ENCODE data around the gene IMMP2L.

IMMP2L gene

GRCh38 chr7:111390000-111390399 lies 172.3 kb downstream of the IMMP2L start:
- TF ChIP-seq ZNF274 (IDR thresholded peaks at IDR 0.05; ENCODE audit: low read depth, low read length) = no peak
- H3K4me3 ChIP-seq (ENCODE audit: low read length) = no peak overlapping the region

DNA sequence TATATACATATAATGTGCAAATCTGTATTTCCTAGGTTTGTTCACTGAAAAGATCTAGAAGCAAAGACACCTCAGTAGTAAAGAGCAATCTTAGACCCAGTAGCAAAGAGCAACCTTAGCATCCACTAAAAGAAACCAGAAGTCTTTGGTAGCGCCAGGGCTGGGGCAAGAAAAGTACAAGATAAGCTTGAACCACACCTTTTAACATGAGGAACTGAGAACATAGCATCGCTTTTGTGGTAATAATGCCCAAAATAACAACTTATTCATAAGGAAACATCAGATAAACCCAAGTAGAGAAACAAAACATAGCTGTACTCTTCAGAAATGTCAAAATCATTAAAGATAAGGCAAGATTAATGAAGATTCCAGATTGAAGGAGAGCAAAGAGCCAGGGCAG lies 173.4 kb downstream of the IMMP2L start:
- no peak overlapping the region for H3K4me3 ChIP-seq (ENCODE audit: low read length)
- TF ChIP-seq ZNF274 (IDR thresholded peaks at IDR 0.05; ENCODE audit: low read depth, low read length) = no peak

- H3K4me3 ChIP-seq (ENCODE audit: low read length) = no peak overlapping the region
- no peak for TF ChIP-seq ZNF274 (IDR thresholded peaks at IDR 0.05; ENCODE audit: low read depth, low read length)
Observed at GRCh38 chr7:111388016-111388415, 174.3 kb downstream of the IMMP2L start.

GRCh38 chr7:111384065-111384891 lies 178.0 kb downstream of the IMMP2L start:
- H3K4me3 ChIP-seq (ENCODE audit: low read length) = no peak overlapping the region
- TF ChIP-seq ZNF274 (IDR thresholded peaks at IDR 0.05; ENCODE audit: low read depth, low read length) = no peak

DNA sequence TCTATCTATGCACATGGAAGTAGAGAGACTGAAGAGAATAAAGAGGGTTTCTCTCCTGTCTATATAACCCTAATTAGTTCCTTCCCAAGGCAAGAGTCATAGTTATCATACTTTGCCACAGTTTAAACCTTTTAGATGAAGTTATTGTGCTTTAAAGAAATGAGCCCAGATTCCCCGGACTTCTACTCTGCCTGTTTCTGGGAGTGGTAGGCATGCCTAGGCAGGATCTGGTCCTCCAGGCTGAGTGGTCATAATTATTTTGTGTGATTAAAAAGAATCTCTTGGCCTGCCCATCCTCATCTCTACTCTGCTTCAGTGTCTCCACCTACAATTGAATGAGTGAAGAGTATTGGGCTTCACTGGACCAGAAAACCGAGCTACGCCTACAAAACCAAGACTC lies 179.2 kb downstream of the IMMP2L start:
- no peak for TF ChIP-seq ZNF274 (IDR thresholded peaks at IDR 0.05; ENCODE audit: low read depth, low read length)

GRCh38 chr7:111381590-111381989 lies 180.7 kb downstream of the IMMP2L start:
- TF ChIP-seq ZNF274 (IDR thresholded peaks at IDR 0.05; ENCODE audit: low read depth, low read length) = no peak
- no peak overlapping the region for H3K4me3 ChIP-seq (ENCODE audit: low read length)

More for the DNA sequence above, 179.2 kb downstream of the IMMP2L start:
- no peak overlapping the region for H3K4me3 ChIP-seq (ENCODE audit: low read length)

DNA sequence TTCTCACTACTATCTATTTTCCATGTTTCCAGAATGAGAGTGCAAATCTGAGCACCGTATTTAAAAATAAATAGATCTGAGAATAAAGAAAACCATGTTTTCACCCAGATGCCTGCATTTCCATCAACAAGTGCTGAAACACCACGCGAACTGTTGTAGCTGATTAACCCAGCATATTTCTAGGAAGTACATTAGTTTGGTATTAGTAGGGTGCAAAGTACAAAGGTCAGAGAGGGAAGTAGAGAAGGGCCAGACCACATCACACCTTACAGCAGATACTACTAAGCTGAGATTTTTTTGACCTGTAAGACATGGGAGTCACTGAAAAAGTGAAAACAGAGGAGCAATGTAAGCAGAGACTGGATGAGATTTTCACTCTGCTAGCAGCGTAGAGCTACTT lies 181.3 kb downstream of the IMMP2L start:
- no peak overlapping the region for H3K4me3 ChIP-seq (ENCODE audit: low read length)
- TF ChIP-seq ZNF274 (IDR thresholded peaks at IDR 0.05; ENCODE audit: low read depth, low read length) = no peak

DNA sequence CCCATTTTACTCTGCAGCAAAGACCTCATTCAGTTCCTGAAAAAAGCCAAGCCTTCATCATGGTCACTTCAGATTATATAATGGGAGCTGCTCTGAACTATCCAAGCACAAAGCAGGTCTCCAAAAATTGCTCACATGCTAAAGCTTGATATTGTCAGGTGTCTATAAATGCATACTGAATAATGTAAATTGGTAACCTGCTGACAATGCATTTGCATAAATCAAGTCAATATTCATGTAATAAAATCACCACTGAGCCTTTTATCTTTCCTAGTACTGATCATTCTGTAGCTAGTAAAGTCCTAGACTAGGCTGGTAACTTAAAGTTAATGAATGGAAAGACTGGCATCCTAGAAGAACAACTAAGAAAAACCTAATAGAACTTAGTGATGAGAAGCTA lies 188.3 kb downstream of the IMMP2L start:
- H3K4me3 ChIP-seq (ENCODE audit: low read length) = no peak overlapping the region
- no peak for TF ChIP-seq ZNF274 (IDR thresholded peaks at IDR 0.05; ENCODE audit: low read depth, low read length)

DNA sequence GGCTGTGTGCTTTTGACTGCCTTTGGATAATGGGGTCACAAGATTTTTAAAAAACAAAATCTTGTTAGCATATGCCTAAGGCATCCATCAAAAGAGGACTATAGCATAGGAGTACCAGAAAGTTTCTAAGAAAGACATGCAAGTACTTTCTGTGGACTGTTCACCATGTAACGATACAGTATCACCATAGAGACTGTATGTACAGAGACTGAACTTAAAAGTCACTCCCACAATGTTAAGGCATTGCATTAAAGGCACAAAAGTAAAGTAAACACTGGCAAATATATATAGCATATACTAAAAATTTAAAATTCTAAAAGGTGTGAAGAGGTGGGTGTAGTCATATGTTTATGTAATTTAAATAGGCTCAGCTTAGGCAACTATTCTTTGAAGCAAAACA lies 190.9 kb downstream of the IMMP2L start:
- H3K4me3 ChIP-seq (ENCODE audit: low read length) = no peak overlapping the region
- TF ChIP-seq ZNF274 (IDR thresholded peaks at IDR 0.05; ENCODE audit: low read depth, low read length) = no peak

DNA sequence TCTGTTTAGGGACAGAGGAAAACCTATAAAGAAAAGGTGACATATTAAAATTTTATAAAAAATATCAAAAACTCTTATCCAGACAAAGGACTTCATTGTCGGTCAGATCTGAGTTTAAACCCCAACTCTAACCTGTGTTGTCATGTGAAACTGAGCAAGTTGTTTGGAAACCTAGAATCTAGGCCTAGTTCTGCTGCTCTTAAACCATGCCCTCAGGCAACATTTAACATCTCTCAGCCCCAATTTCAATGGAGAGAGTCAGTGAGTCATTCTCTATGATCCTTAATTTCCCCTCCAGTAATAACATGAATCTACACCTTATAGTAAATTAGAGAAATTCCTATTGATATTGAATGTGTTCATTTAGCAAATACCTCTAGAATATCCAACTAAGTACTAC lies 192.3 kb downstream of the IMMP2L start:
- no peak overlapping the region for H3K4me3 ChIP-seq (ENCODE audit: low read length)
- TF ChIP-seq ZNF274 (IDR thresholded peaks at IDR 0.05; ENCODE audit: low read depth, low read length) = no peak

GRCh38 chr7:111368381-111369065 lies 193.8 kb downstream of the IMMP2L start:
- H3K4me3 ChIP-seq (ENCODE audit: low read length) = no peak overlapping the region
- TF ChIP-seq ZNF274 (IDR thresholded peaks at IDR 0.05; ENCODE audit: low read depth, low read length) = no peak

DNA sequence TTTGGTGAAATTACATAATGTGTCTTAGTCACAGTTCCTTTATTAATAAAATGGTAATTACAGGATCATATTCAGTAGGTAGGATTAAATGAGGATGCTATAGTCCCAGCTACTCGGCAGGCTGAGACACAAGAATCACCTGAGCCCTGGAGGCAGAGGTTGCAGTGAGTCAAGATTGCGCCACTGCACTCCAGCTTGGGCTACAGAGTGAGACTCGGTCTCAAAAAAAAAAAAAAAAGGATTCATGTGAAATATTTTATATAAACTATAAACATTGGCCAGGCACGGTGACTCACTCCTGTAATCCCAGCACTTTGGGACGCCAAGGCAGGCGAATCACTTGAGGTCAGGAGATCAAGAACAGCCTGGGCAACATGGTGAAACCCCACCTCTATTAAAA lies 197.9 kb downstream of the IMMP2L start:
- no peak overlapping the region for H3K4me3 ChIP-seq (ENCODE audit: low read length)
- no peak for TF ChIP-seq ZNF274 (IDR thresholded peaks at IDR 0.05; ENCODE audit: low read depth, low read length)

- no peak overlapping the region for H3K4me3 ChIP-seq (ENCODE audit: low read length)
- TF ChIP-seq ZNF274 (IDR thresholded peaks at IDR 0.05; ENCODE audit: low read depth, low read length) = no peak
Observed at GRCh38 chr7:111363099-111363498, 199.2 kb downstream of the IMMP2L start.

- no peak overlapping the region for H3K4me3 ChIP-seq (ENCODE audit: low read length)
- no peak for TF ChIP-seq ZNF274 (IDR thresholded peaks at IDR 0.05; ENCODE audit: low read depth, low read length)
Observed at GRCh38 chr7:111362506-111363054, 199.7 kb downstream of the IMMP2L start.

GRCh38 chr7:111358915-111359314 lies 203.4 kb downstream of the IMMP2L start:
- no peak overlapping the region for H3K4me3 ChIP-seq (ENCODE audit: low read length)
- no peak for TF ChIP-seq ZNF274 (IDR thresholded peaks at IDR 0.05; ENCODE audit: low read depth, low read length)

All from GM08714 (cell line).